HCT116 (cell line): Measurements from ENCODE around the gene C9orf50. TPM values are rescaled to one million over a fixed set of nuclear protein-coding genes. Genes with fewer than 3 reads are reported as not detected.
A peak's percentile ranks its signal among the peaks of the same experiment; 100 is the strongest.

ENCODE experiments used
- ATAC-seq: fragments of 200-7000 bp; cut with Tn5 transposase; 2 replicates; pipeline ENCODE4 v1.9.1; 2020; ENCODE audit warnings: mild to moderate bottlenecking, moderate library complexity
- BruUV-seq: library from RNA; stranded (reverse); fragments of 400-500 nt; replicated peaks from 2 replicates; lab custom pipeline; 2021; lab: Mats Ljungman, UMichigan
- CTCF ChIA-PET: fragments of 300-600 bp; sonication (Branson Sonifier 250); formaldehyde crosslinking; loops from one replicate; lab custom pipeline; 2021; ENCODE audit warnings: antibody characterized with exemption; lab: Charles Lee
- POLR2A ChIA-PET: fragments of 300-600, 350-600 bp; sonication (Branson Sonifier 250); formaldehyde crosslinking; loops from one replicate; lab custom pipeline; 2021; ENCODE audit warnings: antibody characterized with exemption; lab: Charles Lee
- RAD21 ChIA-PET, 2 experiments: fragments of 300-600 bp; sonication (Branson Sonifier 250); formaldehyde crosslinking; loops; one replicate each; lab custom pipeline; 2023; ENCODE audit warnings: low total read pairs in 2 of 2; ENCODE audit not compliant: uncharacterized antibody in 2 of 2, unreplicated experiment in 2 of 2, low non-redundant PET in 1 of 2; lab: Charles Lee
- DNase-seq: peaks from one replicate; pipeline ENCODE4 v3.0.0-alpha.2; 2010; ENCODE audit warnings: low read depth, low spot score
- H2AFZ ChIP-seq: fragments of 200-600 bp; shearing (Covaris generic), sonication (generic); 2 replicates; pipeline ENCODE4 v1.6.1; 2017; ENCODE audit warnings: low read depth, mixed run types, mixed read lengths, antibody characterized with exemption, low read length; ENCODE audit not compliant: poor library complexity, severe bottlenecking
- H3K27ac ChIP-seq: 2 replicates; pipeline ENCODE4 v1.5.1; 2012; ENCODE audit warnings: low read depth, low read length
- H3K27me3 ChIP-seq: fragments of 200-600 bp; sonication (generic); 2 replicates; pipeline ENCODE4 v1.6.1; 2016; ENCODE audit warnings: mixed run types, low read length, mixed read lengths; ENCODE audit not compliant: insufficient read depth
- H3K36me3 ChIP-seq, 2 experiments: fragments of 200-500 bp in 1 of 2; fragments of 200-600 bp in 1 of 2; sonication (Bioruptor generic) in 1 of 2; sonication (generic) in 1 of 2; 2 replicates each; pipeline versions ENCODE4 v1.5.1 to v1.6.1; 2014 to 2016; ENCODE audit warnings: low read length in 2 of 2, inconsistent platforms in 1 of 2, mixed read lengths in 1 of 2, mixed run types in 1 of 2; ENCODE audit not compliant: insufficient read depth in 2 of 2, control insufficient read depth in 1 of 2
- H3K4me1 ChIP-seq, 2 experiments: fragments of 200-600 bp in 1 of 2; sonication (generic) in 1 of 2; 2 replicates each; pipeline versions ENCODE4 v1.5.1 to v1.6.1; 2012 to 2017; ENCODE audit warnings: low read length in 2 of 2, inconsistent platforms in 1 of 2, mild to moderate bottlenecking in 1 of 2, mixed read lengths in 1 of 2, mixed run types in 1 of 2, moderate library complexity in 1 of 2; ENCODE audit not compliant: insufficient read depth in 2 of 2, control insufficient read depth in 1 of 2
- H3K4me2 ChIP-seq: fragments of 200-600 bp; sonication (generic); 2 replicates; pipeline ENCODE4 v1.6.1; 2017; ENCODE audit warnings: mixed run types, low read length, mixed read lengths
- H3K4me3 ChIP-seq, 2 experiments: fragments of 200-600 bp in 1 of 2; sonication (generic) in 1 of 2; replicated peaks in 1 of 2; 2 replicates each; pipeline ENCODE4 v1.5.1; 2011 to 2016; ENCODE audit warnings: low read length in 2 of 2, control low read depth in 1 of 2, low read depth in 1 of 2, mild to moderate bottlenecking in 1 of 2, mixed read lengths in 1 of 2, mixed run types in 1 of 2
- H3K79me2 ChIP-seq: fragments of 200-600 bp; sonication (generic); 2 replicates; pipeline ENCODE4 v1.6.1; 2017; ENCODE audit warnings: mild to moderate bottlenecking, mixed run types, low read length, moderate library complexity, mixed read lengths; ENCODE audit not compliant: insufficient read depth
- H3K9ac ChIP-seq: fragments of 200-600 bp; sonication (generic); 2 replicates; pipeline ENCODE4 v1.6.1; 2016; ENCODE audit warnings: low read length, mixed read lengths
- H3K9me2 ChIP-seq: fragments of 200-600 bp; sonication (generic), shearing (Covaris generic); 2 replicates; pipeline ENCODE4 v1.6.1; 2017; ENCODE audit warnings: mixed run types, mild to moderate bottlenecking, moderate library complexity; ENCODE audit not compliant: insufficient read depth
- H3K9me3 ChIP-seq, 2 experiments: fragments of 200-500 bp in 1 of 2; fragments of 200-600 bp in 1 of 2; sonication (Bioruptor generic) in 1 of 2; sonication (generic) in 1 of 2; 2 replicates each; pipeline ENCODE4 v1.6.1; 2014 to 2017; ENCODE audit warnings: low read length in 2 of 2, mixed read lengths in 2 of 2, inconsistent platforms in 1 of 2, low read depth in 1 of 2, mild to moderate bottlenecking in 1 of 2, mixed run types in 1 of 2, moderate library complexity in 1 of 2; ENCODE audit not compliant: control insufficient read depth in 1 of 2, insufficient read depth in 1 of 2
- H4K20me1 ChIP-seq: fragments of 200-600 bp; sonication (generic), shearing (Covaris generic); 2 replicates; pipeline ENCODE4 v1.6.1; 2017; ENCODE audit warnings: mixed run types, mild to moderate bottlenecking, moderate library complexity; ENCODE audit not compliant: insufficient read depth
- CTCF ChIP-seq, 3 experiments: fragments of 200-600 bp in 1 of 3; sonication (generic) in 1 of 3; IDR thresholded peaks in 2 of 3; conservative IDR thresholded peaks in 1 of 3; 2 replicates each; pipeline ENCODE4 v1.5.1; 2012 to 2017; ENCODE audit warnings: low read depth in 2 of 3, low read length in 2 of 3, antibody characterized with exemption in 1 of 3, borderline replicate concordance in 1 of 3, control low read depth in 1 of 3, mild to moderate bottlenecking in 1 of 3, mixed read lengths in 1 of 3, mixed run types in 1 of 3, moderate library complexity in 1 of 3; ENCODE audit not compliant: insufficient read depth in 1 of 3
- REST ChIP-seq: IDR thresholded peaks from 2 replicates; pipeline ENCODE4 v1.6.1; 2012; ENCODE audit warnings: low read depth
- SRF ChIP-seq: IDR thresholded peaks from 2 replicates; pipeline ENCODE4 v1.6.1; 2012; ENCODE audit warnings: low read depth
- TCF7L2 ChIP-seq: IDR thresholded peaks from 2 replicates; pipeline ENCODE4 v1.7.0; 2011; ENCODE audit warnings: borderline replicate concordance, inconsistent platforms; ENCODE audit not compliant: insufficient read depth, insufficient read length; ENCODE audit errors: extremely low read depth
- intact Hi-C: fragments of 100-400 bp; cut with micrococcal nuclease; formaldehyde crosslinking; loops from 2 replicates; pipeline ENCODE4 v1.10.0; 2022
- total RNA-seq: library from RNA; stranded (reverse); gene quantifications from one replicate; pipeline ENCODE4 v1.2.1, GENCODE V29; 2021; ENCODE audit not compliant: unreplicated experiment

The C9orf50 gene
- total RNA-seq, 1 experiment from 2014 or later: not detected

- Histone ChIP-seq H3K4me3 (no peak overlapping the region), H3K9me3 (no peaks in the 10 kb centered on the region), H3K27ac (no peak overlapping the region), H4K20me1 (peaks cover 20% of the 10 kb centered on the region; the same call in 1 of the 2 replicates), H3K36me3 (peaks cover 26 to 59% of the 10 kb centered on the region in 2 experiments), H3K27me3 (no peaks in the 10 kb centered on the region), H3K4me1 (peaks cover 11 to 33% of the 10 kb centered on the region in 2 experiments), H2AFZ (no peak overlapping the region), H3K79me2 (peaks cover 82% of the 10 kb centered on the region), H3K4me2 (no peak overlapping the region), H3K9ac (no peak overlapping the region), H3K9me2 (no peaks in the 10 kb centered on the region)
- no TSS peak for BruUV-seq
- ChIA-PET CTCF (interaction anchor here (0.5 to 1.5 kb wide), 3 partner anchors 11 to 486 kb away, joined by 3 to 4 read pairs (median 3); no protein-coding TSS in a partner anchor), RAD21 (no interaction called here), POLR2A (interaction anchor here (0.6 kb wide), 1 partner anchor 154 kb away, joined by 4 read pairs; no protein-coding TSS in a partner anchor)
- ATAC-seq (no peak), DNase-seq (no peak)
- TF ChIP-seq SRF: no peak
- intact Hi-C loops: no loop called here
Observed at GRCh38 chr9:129629251-129629820, 8.4 kb upstream of the C9orf50 start.

GRCh38 chr9:129628709-129629108 is 7.8 kb upstream of the C9orf50 start:
- H2AFZ ChIP-seq: no peak overlapping the region
- ChIA-PET RAD21 (no interaction called here), CTCF (interaction anchor here (0.5 to 1.5 kb wide), 3 partner anchors 11 to 486 kb away, joined by 3 to 4 read pairs (median 3); no protein-coding TSS in a partner anchor), POLR2A (no interaction called here)
- H4K20me1 ChIP-seq: peaks cover 20% of the 10 kb centered on the region; the same call in 1 of the 2 replicates
- BruUV-seq: no TSS peak
- ATAC-seq (no peak), DNase-seq (no peak)
- H3K79me2 ChIP-seq: peaks cover 77% of the 10 kb centered on the region
- peaks cover 11 to 38% of the 10 kb centered on the region in 2 experiments for H3K4me1 ChIP-seq
- no peaks in the 10 kb centered on the region for H3K9me2 ChIP-seq
- H3K4me3 ChIP-seq: no peak overlapping the region
- TF ChIP-seq SRF (no peak), TCF7L2 (no peak), CTCF (IDR thresholded peaks at IDR 0.05 in 2 of 3, conservative IDR thresholded peaks at IDR 0.05 in 1 of 3; ENCODE audit: borderline replicate concordance in 1 of 3, insufficient read depth in 1 of 3, low read depth in 2 of 3, low read length in 2 of 3) (no peak), REST (no peak)
- intact Hi-C loops: no loop called here
- H3K9ac ChIP-seq: no peak overlapping the region
- no peak overlapping the region for H3K27ac ChIP-seq
- no peaks in the 10 kb centered on the region for H3K27me3 ChIP-seq
- peaks cover 20 to 53% of the 10 kb centered on the region in 2 experiments for H3K36me3 ChIP-seq
- H3K4me2 ChIP-seq: 0 out of 2 replicates have a peak overlapping the region, but pooled peaks have one; percentile 88
- H3K9me3 ChIP-seq: no peaks in the 10 kb centered on the region
